Lower leg skin (tissue), 4 donors: Measurements from ENCODE around the gene WBP2. TPM values are rescaled to one million over a fixed set of nuclear protein-coding genes. Genes with fewer than 3 reads are reported as not detected.
"Not testable (repeated sequence)": the region's sequence is repeated elsewhere in the genome, so short reads cannot be mapped to it uniquely, and the experiment has no call there.

Source experiments
- DNase-seq, 2 donors: peaks; one replicate each; pipeline ENCODE4 v3.0.0-alpha.2; 2019; ENCODE audit warnings: low spot score in 2 of 2
- H3K4me3 ChIP-seq: fragments of 200-600 bp; sonication (generic); 2 replicates; pipeline ENCODE4 v1.5.1; 2017; ENCODE audit warnings: mild to moderate bottlenecking, low read depth; ENCODE audit not compliant: poor library complexity, severe bottlenecking
- CTCF ChIP-seq, 3 donors: fragments of 450-650 bp; IDR thresholded peaks; one replicate each; pipeline ENCODE4 v1.5.1; 2016; ENCODE audit warnings: antibody characterized with exemption in 3 of 3, mild to moderate bottlenecking in 3 of 3, moderate library complexity in 2 of 3
- POLR2A ChIP-seq, 2 donors: fragments of 450-650 bp; IDR thresholded peaks; one replicate each; pipeline ENCODE4 v1.6.1; 2016 to 2017; ENCODE audit warnings: antibody characterized with exemption in 2 of 2, mild to moderate bottlenecking in 1 of 2, moderate library complexity in 1 of 2
- WGBS, 2 donors: methylation state at CpG; one replicate each; pipeline ENCODE4 v1.1.5; 2018; 5-methylcytosine and 5-hydroxymethylcytosine counted together
- intact Hi-C: fragments of 100-400 bp; cut with DNase I; formaldehyde crosslinking; loops from one replicate; pipeline ENCODE4 v1.15.0; 2023; ENCODE audit warnings: low total_unique reads
- total RNA-seq, 4 donors: library from RNA; depleted of rRNA; stranded (reverse); fragments of >200 nt; gene quantifications; one replicate each; pipeline ENCODE4 v1.1.0, GENCODE V29; 2016

WBP2 gene
- total RNA-seq, 4 donors from 2014 or later = 74.2 to 149 (median 93.8) TPM

GRCh38 chr17:75873587-75874322, 18.6 kb upstream of the WBP2 start:
- TF ChIP-seq CTCF (IDR thresholded peaks at IDR 0.05) (no peak), POLR2A (IDR thresholded peaks at IDR 0.05) (no peak)
- 51 to 53% methylated on average over 10 to 11 of the region's 11 CpGs for WGBS, 2 donors
- no peak for DNase-seq
- no peak overlapping the region for H3K4me3 ChIP-seq
- intact Hi-C loops = no loop called here

- no peak overlapping the region for H3K4me3 ChIP-seq
- no peak for TF ChIP-seq POLR2A (IDR thresholded peaks at IDR 0.05)
- TF ChIP-seq CTCF (IDR thresholded peaks at IDR 0.05) = peak in 1 of 3 donors; percentile 90
- intact Hi-C loops = no loop called here
- peak; percentile 89 to 96 for DNase-seq
- 13 to 16% methylated on average over 11 of the region's 13 CpGs for WGBS, 2 donors
Observed at GRCh38 chr17:75872434-75873351, 17.6 kb upstream of the WBP2 start.

GRCh38 chr17:75870228-75870627, 15.1 kb upstream of the WBP2 start:
- H3K4me3 ChIP-seq, intact Hi-C loops, DNase-seq: not testable (repeated sequence)
- WGBS, 2 donors = 34 to 38% methylated on average over 10 of the region's 10 CpGs

- DNase-seq = peak in 1 of 2 donors; percentile 93
- no peak overlapping the region for H3K4me3 ChIP-seq
- WGBS, 2 donors = 17 to 26% methylated on average over 22 to 23 of the region's 23 CpGs
- no peak for TF ChIP-seq CTCF (IDR thresholded peaks at IDR 0.05)
- no peak for TF ChIP-seq POLR2A (IDR thresholded peaks at IDR 0.05)
- intact Hi-C loops = no loop called here
Observed at GRCh38 chr17:75869282-75870141, 14.4 kb upstream of the WBP2 start.

- intact Hi-C loops, H3K4me3 ChIP-seq, DNase-seq: not testable (repeated sequence)
- 76 to 79% methylated on average over 12 of the region's 12 CpGs for WGBS, 2 donors
Observed at GRCh38 chr17:75868730-75869281, 13.7 kb upstream of the WBP2 start.

GRCh38 chr17:75865404-75866188, 10.5 kb upstream of the WBP2 start:
- intact Hi-C loops, DNase-seq, H3K4me3 ChIP-seq: not testable (repeated sequence)
- WGBS, 2 donors = 74 to 77% methylated on average over 17 of the region's 17 CpGs

GRCh38 chr17:75864887-75865286, 9.8 kb upstream of the WBP2 start:
- DNase-seq, intact Hi-C loops: not testable (repeated sequence)

More at GRCh38 chr17:75864887-75865286, 9.8 kb upstream of the WBP2 start:
- H3K4me3 ChIP-seq = not testable (repeated sequence)
- WGBS, 2 donors = 59 to 65% methylated on average over 4 of the region's 4 CpGs
